Measurements from ENCODE around the gene RAD51AP1. TPM values are rescaled to one million over a fixed set of nuclear protein-coding genes. Genes with fewer than 3 reads are reported as not detected.

The RAD51AP1 gene
- polyA plus RNA-seq, 1 of the 3 experiments (the other 2 are of a cell fraction), result 6.0 TPM

GRCh38 chr12:4489556-4489955 lies 49.1 kb upstream of the RAD51AP1 start:
- POLR2A ChIA-PET, result no interaction called here
- no peaks in the 10 kb centered on the region for H3F3A ChIP-seq (replicated peaks; ENCODE audit: insufficient read depth)
- H3K79me2 ChIP-seq (ENCODE audit: insufficient read depth), result no peaks in the 10 kb centered on the region
- no peak overlapping the region for H2AFZ ChIP-seq (ENCODE audit: low read depth)
- peaks cover 10 to 37% of the 10 kb centered on the region in 2 experiments for H3K36me3 ChIP-seq (replicated peaks in 1 of 2; ENCODE audit: control insufficient read depth in 1 of 2, insufficient read depth in 2 of 2, low read length in 1 of 2)
- H3K9ac ChIP-seq, result no peak overlapping the region
- H3K9me2 ChIP-seq, result no peaks in the 10 kb centered on the region
- CTCF ChIA-PET, result no interaction called here
- H3K4me2 ChIP-seq, result no peak overlapping the region
- TF ChIP-seq TEAD4 (IDR thresholded peaks at IDR 0.05; ENCODE audit: borderline replicate concordance, insufficient read depth) (no peak), USF1 (IDR thresholded peaks at IDR 0.05; ENCODE audit: borderline replicate concordance, low read depth) (no peak), GATA2 (CRISPR knock-in tag; IDR thresholded peaks at IDR 0.05) (no peak)
- H3K4me3 ChIP-seq (ENCODE audit: low read depth in 2 of 2, low read length in 1 of 2), result no peak overlapping the region
- no peak overlapping the region for H3K27ac ChIP-seq (ENCODE audit: low read depth in 2 of 2, low read length in 1 of 2)
- 88% methylated on average over 2 of the region's 2 CpGs for WGBS (ENCODE audit: low lambda C conversion rate)
- H3K9me3 ChIP-seq, result no peaks in the 10 kb centered on the region
- no peaks in the 10 kb centered on the region for H3K27me3 ChIP-seq (ENCODE audit: insufficient read depth)
- no peaks in the 10 kb centered on the region for H3K4me1 ChIP-seq (ENCODE audit: control insufficient read depth in 1 of 2, insufficient read depth in 2 of 2, low read depth in 1 of 2, low read length in 1 of 2)
- no peak for DNase-seq
- H4K20me1 ChIP-seq (ENCODE audit: insufficient read depth), result no peaks in the 10 kb centered on the region

- POLR2A ChIA-PET, result no interaction called here
- 96% methylated on average over 1 of the region's 1 CpG for WGBS (ENCODE audit: low lambda C conversion rate)
- Histone ChIP-seq H3F3A (replicated peaks; ENCODE audit: insufficient read depth) (no peaks in the 10 kb centered on the region), H3K4me3 (ENCODE audit: low read depth in 2 of 2, low read length in 1 of 2) (no peak overlapping the region), H3K36me3 (replicated peaks in 1 of 2; ENCODE audit: control insufficient read depth in 1 of 2, insufficient read depth in 2 of 2, low read length in 1 of 2) (peaks cover 20 to 50% of the 10 kb centered on the region in 2 experiments), H3K27ac (ENCODE audit: low read depth in 2 of 2, low read length in 1 of 2) (no peak overlapping the region), H3K9ac (no peak overlapping the region), H3K4me2 (no peak overlapping the region), H3K4me1 (ENCODE audit: control insufficient read depth in 1 of 2, insufficient read depth in 2 of 2, low read depth in 1 of 2, low read length in 1 of 2) (no peaks in the 10 kb centered on the region), H2AFZ (ENCODE audit: low read depth) (no peak overlapping the region), H3K9me3 (no peaks in the 10 kb centered on the region), H3K27me3 (ENCODE audit: insufficient read depth) (no peaks in the 10 kb centered on the region), H4K20me1 (ENCODE audit: insufficient read depth) (no peaks in the 10 kb centered on the region), H3K9me2 (no peaks in the 10 kb centered on the region), H3K79me2 (ENCODE audit: insufficient read depth) (no peaks in the 10 kb centered on the region)
- CTCF ChIA-PET, result interaction anchor here (1.2 kb wide), 1 partner anchor 69 kb away, joined by 4 read pairs; no protein-coding TSS in a partner anchor
- no peak for DNase-seq
- TF ChIP-seq GABPA (IDR thresholded peaks at IDR 0.05; ENCODE audit: low read depth) (no peak), NFIC (IDR thresholded peaks at IDR 0.05; ENCODE audit: borderline replicate concordance) (no peak), MAX (IDR thresholded peaks at IDR 0.05; ENCODE audit: low read depth) (no peak), CTCF (IDR thresholded peaks at IDR 0.05) (no peak), NRF1 (IDR thresholded peaks at IDR 0.05; ENCODE audit: low read depth, low read length) (no peak), USF2 (IDR thresholded peaks at IDR 0.05; ENCODE audit: borderline replicate concordance, low read depth, low read length) (no peak), MEF2A (IDR thresholded peaks at IDR 0.05; ENCODE audit: borderline replicate concordance, low read depth) (no peak), GATA2 (CRISPR knock-in tag; IDR thresholded peaks at IDR 0.05) (no peak), JUND (IDR thresholded peaks at IDR 0.05) (no peak), MXI1 (IDR thresholded peaks at IDR 0.05; ENCODE audit: low read depth, low read length) (no peak), FOXJ3 (CRISPR knock-in tag; IDR thresholded peaks at IDR 0.05) (no peak), TAF1 (IDR thresholded peaks at IDR 0.05; ENCODE audit: borderline replicate concordance, low read depth, low read length) (no peak), REST (IDR thresholded peaks at IDR 0.05; ENCODE audit: low read depth, low read length) (no peak), IRF3 (IDR thresholded peaks at IDR 0.05; ENCODE audit: low read depth, low read length) (no peak), POLR2AphosphoS5 (IDR thresholded peaks at IDR 0.05; ENCODE audit: low read depth, low read length) (no peak), RFX5 (IDR thresholded peaks at IDR 0.05; ENCODE audit: low read length) (no peak), TCF12 (IDR thresholded peaks at IDR 0.05) (no peak), YY1 (IDR thresholded peaks at IDR 0.05; ENCODE audit: low read depth) (no peak), SIN3A (IDR thresholded peaks at IDR 0.05; ENCODE audit: borderline replicate concordance, low read depth, low read length) (no peak)
These were observed 47.7 kb upstream of the RAD51AP1 start for GRCh38 chr12:4490973-4491372.

Measured in SK-N-SH (cell line).